Neuronal stem cell (in vitro differentiated cells): ENCODE results near the gene C14orf132.

ENCODE experiments used
- DNase-seq: peaks from one replicate; pipeline ENCODE4 v3.0.0-alpha.2; 2013; ENCODE audit warnings: low spot score
- H2AFZ ChIP-seq: one replicate; pipeline ENCODE4 v1.6.1; 2013; ENCODE audit warnings: mild to moderate bottlenecking, low read length, inconsistent platforms
- H2AK5ac ChIP-seq: 2 replicates; pipeline ENCODE4 v1.6.1; 2013; ENCODE audit warnings: low read depth, mild to moderate bottlenecking, inconsistent platforms, low read length, moderate library complexity, mixed read lengths
- H2BK120ac ChIP-seq: 2 replicates; pipeline ENCODE4 v1.6.1; 2013; ENCODE audit warnings: low read depth, mild to moderate bottlenecking, inconsistent platforms, low read length, moderate library complexity, mixed read lengths
- H2BK12ac ChIP-seq: one replicate; pipeline ENCODE4 v1.6.1; 2013; ENCODE audit warnings: low read length, inconsistent platforms
- H2BK15ac ChIP-seq: 2 replicates; pipeline ENCODE4 v1.6.1; 2013; ENCODE audit warnings: mild to moderate bottlenecking, low read length, inconsistent platforms, mixed read lengths
- H2BK5ac ChIP-seq: one replicate; pipeline ENCODE4 v1.6.1; 2013; ENCODE audit warnings: inconsistent platforms, mild to moderate bottlenecking, low read length, moderate library complexity
- H3K14ac ChIP-seq: one replicate; pipeline ENCODE4 v1.6.1; 2013; ENCODE audit warnings: low read length, inconsistent platforms
- H3K18ac ChIP-seq: 2 replicates; pipeline ENCODE4 v1.6.1; 2013; ENCODE audit warnings: low read length, inconsistent platforms
- H3K23ac ChIP-seq: 2 replicates; pipeline ENCODE4 v1.6.1; 2013; ENCODE audit warnings: low read depth, mild to moderate bottlenecking, mixed read lengths, low read length, inconsistent platforms; ENCODE audit not compliant: poor library complexity
- H3K27ac ChIP-seq: replicated peaks from 3 replicates; pipeline ENCODE4 v1.5.1; 2013; ENCODE audit warnings: low read length, inconsistent platforms
- H3K27me3 ChIP-seq, 3 experiments: 2 replicates each; pipeline ENCODE4 v1.6.1; 2013; ENCODE audit warnings: low read length in 3 of 3, mild to moderate bottlenecking in 2 of 3, inconsistent platforms in 1 of 3, low read depth in 1 of 3, mixed read lengths in 1 of 3, moderate library complexity in 1 of 3; ENCODE audit not compliant: control insufficient read depth in 3 of 3, insufficient read depth in 3 of 3
- H3K36me3 ChIP-seq, 2 donors: replicated peaks in 1 of 2; 2 replicates each; pipeline ENCODE4 v1.6.1; 2013; ENCODE audit warnings: low read length in 2 of 2; ENCODE audit not compliant: control insufficient read depth in 2 of 2, insufficient read depth in 2 of 2
- H3K4ac ChIP-seq: 2 replicates; pipeline ENCODE4 v1.6.1; 2013; ENCODE audit warnings: inconsistent platforms, mild to moderate bottlenecking, low read length, moderate library complexity
- H3K4me1 ChIP-seq, 2 donors: 1 replicate in 1 of 2; 2 replicates in 1 of 2; pipeline ENCODE4 v1.6.1; 2013; ENCODE audit warnings: low read length in 2 of 2, low read depth in 1 of 2; ENCODE audit not compliant: control insufficient read depth in 2 of 2, insufficient read depth in 1 of 2
- H3K4me2 ChIP-seq: one replicate; pipeline ENCODE4 v1.6.1; 2013; ENCODE audit warnings: mild to moderate bottlenecking, low read length, inconsistent platforms; ENCODE audit not compliant: insufficient read depth, poor library complexity, severe bottlenecking
- H3K4me3 ChIP-seq, 2 donors: 2 replicates each; pipeline ENCODE4 v1.5.1; 2013; ENCODE audit warnings: low read length in 2 of 2, mild to moderate bottlenecking in 2 of 2, inconsistent platforms in 1 of 2, moderate library complexity in 1 of 2
- H3K79me1 ChIP-seq: one replicate; pipeline ENCODE4 v1.6.1; 2013; ENCODE audit warnings: low read depth, mild to moderate bottlenecking, inconsistent platforms, low read length, moderate library complexity
- H3K9ac ChIP-seq: one replicate; pipeline ENCODE4 v1.6.1; 2013; ENCODE audit warnings: mild to moderate bottlenecking, low read depth, low read length, inconsistent platforms; ENCODE audit not compliant: poor library complexity
- H3K9me3 ChIP-seq, 2 donors: replicated peaks in 1 of 2; 2 replicates each; pipeline versions ENCODE3 to v1.6.1; 2013; ENCODE audit warnings: low read length in 2 of 2, mild to moderate bottlenecking in 2 of 2, inconsistent platforms in 1 of 2, low read depth in 1 of 2, mixed read lengths in 1 of 2, moderate library complexity in 1 of 2; ENCODE audit not compliant: control insufficient read depth in 2 of 2, insufficient read depth in 1 of 2
- H4K8ac ChIP-seq: one replicate; pipeline ENCODE4 v1.6.1; 2013; ENCODE audit warnings: low read depth, mild to moderate bottlenecking, inconsistent platforms, low read length, moderate library complexity
- H4K91ac ChIP-seq: one replicate; pipeline ENCODE4 v1.6.1; 2013; ENCODE audit warnings: low read length, low read depth, mild to moderate bottlenecking, inconsistent platforms; ENCODE audit not compliant: poor library complexity
- WGBS, 2 donors: extraction: QIAGEN DNeasy Blood & Tissue Kit; methylation state at CpG; one replicate each; pipeline ENCODE4 v1.1.7; 2013; ENCODE audit warnings: missing lambda C conversion rate in 2 of 2, mixed read lengths in 1 of 2; ENCODE audit not compliant: insufficient read length in 2 of 2, insufficient replicate concordance in 1 of 2; ENCODE audit errors: extremely low coverage in 2 of 2; 5-methylcytosine and 5-hydroxymethylcytosine counted together

C14orf132 gene

GRCh38 chr14:96103560-96104460, 64.6 kb downstream of the C14orf132 start:
- Histone ChIP-seq H3K14ac (no peak overlapping the region), H4K8ac (no peak overlapping the region), H2BK12ac (no peak overlapping the region), H2BK5ac (no peak overlapping the region), H3K4me2 (no peak overlapping the region), H2AFZ (no peak overlapping the region), H3K18ac (no peak overlapping the region), H3K4me1 (peaks cover 0 to 1% of the 10 kb centered on the region in 2 donors), H2BK120ac (no peak overlapping the region), H2BK15ac (no peak overlapping the region), H3K4me3 (no peak overlapping the region), H2AK5ac (no peak overlapping the region), H3K9ac (no peak overlapping the region), H3K79me1 (no peaks in the 10 kb centered on the region), H3K23ac (no peak overlapping the region), H4K91ac (no peak overlapping the region), H3K27me3 (peaks cover 0 to 7% (median 0%) of the 10 kb centered on the region in 3 experiments), H3K27ac (no peak overlapping the region), H3K9me3 (no peaks in the 10 kb centered on the region), H3K4ac (no peak overlapping the region), H3K36me3 (no peaks in the 10 kb centered on the region)
- no CpG with 5 or more reads among the region's 6 CpGs for WGBS, 2 donors
- no peak for DNase-seq

DNA sequence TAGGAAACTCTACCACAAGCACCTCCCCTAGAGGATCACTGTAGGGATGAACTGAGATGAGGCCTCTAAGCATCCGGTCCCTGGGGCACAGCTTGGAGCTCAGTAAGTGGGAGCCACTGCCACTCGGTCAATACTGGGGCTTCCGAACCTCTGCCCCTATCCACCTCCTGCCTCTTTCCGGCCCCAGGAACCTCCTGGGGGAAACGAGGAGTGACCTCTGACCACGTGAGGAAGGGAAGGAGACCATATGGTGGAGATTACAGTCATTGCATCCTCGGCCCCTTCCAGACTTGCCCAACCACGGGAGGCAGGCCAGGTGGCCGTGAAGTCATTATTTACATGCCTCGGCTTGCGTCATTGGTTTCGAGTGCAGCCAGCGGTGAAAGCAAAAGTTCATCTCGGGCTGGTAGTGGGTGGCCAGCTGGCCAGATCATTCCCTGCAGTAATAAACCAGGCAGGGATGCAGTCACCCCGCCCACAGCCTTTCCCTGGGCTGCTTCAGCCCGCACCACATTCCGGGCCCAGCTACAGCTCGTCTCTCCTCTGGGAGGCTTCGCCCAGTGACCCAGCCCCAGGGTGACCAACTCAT, 65.4 kb downstream of the C14orf132 start:
- DNase-seq = no peak
- Histone ChIP-seq H2AK5ac (no peak overlapping the region), H2BK12ac (no peak overlapping the region), H3K14ac (no peak overlapping the region), H4K91ac (no peak overlapping the region), H3K9me3 (no peaks in the 10 kb centered on the region), H4K8ac (no peak overlapping the region), H3K4me2 (no peak overlapping the region), H3K4me3 (no peak overlapping the region), H3K4me1 (peaks cover 0 to 1% of the 10 kb centered on the region in 2 donors), H2BK120ac (no peak overlapping the region), H3K36me3 (no peaks in the 10 kb centered on the region), H3K79me1 (no peaks in the 10 kb centered on the region), H3K27ac (no peak overlapping the region), H3K23ac (no peak overlapping the region), H3K4ac (no peak overlapping the region), H3K27me3 (peaks cover 0 to 7% (median 0%) of the 10 kb centered on the region in 3 experiments), H3K18ac (no peak overlapping the region), H3K9ac (no peak overlapping the region), H2BK5ac (no peak overlapping the region), H2BK15ac (no peak overlapping the region), H2AFZ (no peak overlapping the region)
- no CpG with 5 or more reads among the region's 19 CpGs for WGBS, 2 donors

DNA sequence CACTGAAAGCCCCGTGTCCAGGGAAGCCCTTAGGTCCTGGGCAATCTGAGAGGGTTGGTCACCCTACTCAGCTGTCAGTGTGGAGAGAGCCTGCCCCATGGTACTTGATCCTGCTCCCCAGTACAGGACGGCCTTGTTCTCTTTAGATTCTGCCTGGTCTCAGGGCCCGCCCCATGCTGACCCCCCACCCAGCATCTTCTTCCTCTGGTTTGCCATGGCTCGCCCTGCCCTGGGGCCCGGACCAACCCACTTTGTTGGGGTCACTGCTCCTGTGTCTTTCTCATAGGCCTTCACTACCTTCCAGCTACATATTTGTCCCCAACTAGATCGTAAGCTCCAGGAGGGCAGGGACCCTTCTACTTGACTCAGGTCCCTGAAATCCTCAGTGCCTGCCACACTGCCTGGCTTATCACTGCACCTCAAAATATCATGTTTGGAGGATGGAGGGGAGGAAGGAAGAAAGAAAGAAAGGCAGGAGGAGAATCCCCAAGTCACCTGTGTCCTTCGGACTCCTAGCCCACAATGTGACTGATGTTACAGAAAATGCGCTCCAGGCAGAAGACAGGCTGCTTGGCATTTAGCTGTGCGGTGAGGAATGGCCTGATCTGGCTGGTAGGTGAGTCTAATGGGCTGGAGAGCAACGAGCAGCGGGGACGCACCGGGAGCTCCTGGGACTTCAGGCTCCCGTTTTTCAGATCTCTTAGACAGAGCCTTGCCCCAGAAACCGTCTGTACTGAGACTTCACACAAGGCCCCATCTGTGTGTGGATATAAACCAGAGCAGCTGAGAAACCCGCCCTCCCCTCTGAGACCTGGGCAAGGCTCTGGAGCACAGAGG, 66.1 kb downstream of the C14orf132 start:
- H3K79me1 ChIP-seq = no peaks in the 10 kb centered on the region
- H3K4me3 ChIP-seq = no peak overlapping the region
- H2BK15ac ChIP-seq = no peak overlapping the region
- H3K14ac ChIP-seq = no peak overlapping the region
- no peak overlapping the region for H2AK5ac ChIP-seq
- no peaks in the 10 kb centered on the region for H3K36me3 ChIP-seq
- H2BK120ac ChIP-seq = no peak overlapping the region
- no CpG with 5 or more reads among the region's 16 CpGs for WGBS, 2 donors
- no peak overlapping the region for H2BK12ac ChIP-seq
- no peak overlapping the region for H3K4me2 ChIP-seq
- H3K4ac ChIP-seq = no peak overlapping the region
- H2AFZ ChIP-seq = no peak overlapping the region
- H3K18ac ChIP-seq = no peak overlapping the region
- H3K27ac ChIP-seq = no peak overlapping the region
- no peaks in the 10 kb centered on the region for H3K9me3 ChIP-seq
- H3K9ac ChIP-seq = no peak overlapping the region
- H4K8ac ChIP-seq = no peak overlapping the region
- no peak overlapping the region for H2BK5ac ChIP-seq
- H4K91ac ChIP-seq = no peak overlapping the region
- H3K4me1 ChIP-seq = peaks cover 0 to 1% of the 10 kb centered on the region in 2 donors
- peaks cover 0 to 7% (median 0%) of the 10 kb centered on the region in 3 experiments for H3K27me3 ChIP-seq
- DNase-seq = no peak
- H3K23ac ChIP-seq = no peak overlapping the region
